ENCODE data around the gene SLC2A1.

Gene SLC2A1

DNA sequence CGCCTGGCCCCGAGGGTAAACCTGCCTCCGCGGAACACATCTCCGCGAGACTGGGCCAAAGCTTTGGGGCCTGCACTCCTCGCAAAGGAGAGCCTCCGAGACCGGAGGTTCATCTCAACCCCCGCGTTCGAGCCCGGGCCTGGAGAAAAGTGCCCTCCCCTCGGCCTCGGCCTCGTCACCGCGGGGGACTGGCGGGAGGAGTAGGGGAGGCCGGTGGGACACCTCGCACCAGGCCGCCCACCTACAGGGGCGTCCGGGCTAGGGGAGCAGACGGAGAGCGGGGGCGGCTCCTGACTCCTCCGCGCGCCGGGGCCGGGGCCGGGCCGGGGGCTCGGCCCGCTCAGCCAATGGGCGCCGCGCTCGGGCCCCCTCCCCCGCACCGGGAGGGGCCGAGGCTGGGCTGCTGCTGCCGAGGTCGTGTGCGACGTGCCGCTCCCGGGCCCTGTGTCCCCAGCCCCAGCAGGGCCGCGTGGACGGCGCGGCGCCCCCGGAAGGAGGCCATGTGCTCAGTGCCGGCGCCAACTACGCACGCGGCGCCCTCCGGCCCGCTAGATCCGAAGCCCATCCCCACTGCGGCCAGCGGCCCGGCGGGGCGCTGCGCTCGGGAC lies 684 bp downstream of the SLC2A1 start:
- DNase-seq: peak; percentile 36 to 46 (median 40)

- DNase-seq: no peak
Measured at GRCh38 chr1:42957229-42957879, 1.3 kb downstream of the SLC2A1 start.

GRCh38 chr1:42956739-42957138 lies 1.9 kb downstream of the SLC2A1 start:
- DNase-seq: no peak

GRCh38 chr1:42955311-42956063 lies 3.2 kb downstream of the SLC2A1 start:
- DNase-seq: no peak

DNA sequence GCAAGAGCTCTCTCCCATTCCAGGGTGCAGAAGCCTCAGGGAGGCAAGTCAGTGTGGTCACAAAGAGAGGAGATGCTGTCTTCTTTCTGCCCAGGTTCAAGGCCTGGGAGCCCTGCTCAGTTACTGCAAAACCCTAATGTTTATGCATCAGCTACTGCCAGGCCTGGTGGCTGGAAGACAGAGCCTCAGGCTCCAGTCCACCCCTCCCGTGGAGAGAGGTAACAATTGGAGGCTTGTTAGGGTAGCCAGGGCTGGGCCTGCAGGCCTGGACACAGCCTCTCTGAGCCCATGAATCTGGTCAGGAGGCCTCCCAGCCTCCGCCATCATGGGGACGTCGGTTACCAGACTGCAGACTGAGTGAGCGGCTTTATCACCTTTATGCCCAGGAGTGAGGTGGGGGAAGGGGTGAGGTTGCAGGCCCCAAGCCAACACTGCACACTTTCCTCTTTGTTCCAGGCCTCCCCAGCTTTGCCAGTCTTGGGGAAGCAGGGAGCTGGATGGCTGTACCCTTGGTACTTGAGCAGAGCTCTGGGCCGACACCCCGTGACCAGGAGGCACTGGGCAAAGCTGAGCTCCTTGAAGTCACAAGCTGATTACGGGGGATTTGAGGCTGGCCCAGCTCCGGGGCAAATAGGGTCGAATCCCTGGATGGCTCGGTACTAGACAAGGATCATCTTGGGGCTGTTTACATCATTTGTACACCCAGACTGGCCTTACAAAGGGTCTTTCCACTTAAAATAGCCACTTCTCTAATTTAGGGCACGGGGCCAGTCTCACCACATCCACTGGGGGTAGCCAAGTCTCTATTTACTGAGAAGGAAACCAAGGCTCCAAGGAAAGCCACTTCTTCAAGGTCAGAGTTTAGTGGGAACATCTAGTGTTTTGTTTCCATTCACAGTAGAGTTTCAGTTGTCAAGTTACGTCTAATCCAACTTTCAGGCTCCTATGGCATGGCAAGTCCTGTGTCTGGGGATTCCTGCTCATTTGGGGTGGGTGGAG lies 5.2 kb downstream of the SLC2A1 start:
- DNase-seq: no peak

- DNase-seq: peak in 2 of 4 experiments; percentile 14 to 35
Measured at GRCh38 chr1:42952303-42953001, 6.2 kb downstream of the SLC2A1 start.

- no peak for DNase-seq
Measured at GRCh38 chr1:42951588-42951987, 7.1 kb downstream of the SLC2A1 start.

- no peak for DNase-seq
Measured at GRCh38 chr1:42950116-42950481, 8.6 kb downstream of the SLC2A1 start.

DNA sequence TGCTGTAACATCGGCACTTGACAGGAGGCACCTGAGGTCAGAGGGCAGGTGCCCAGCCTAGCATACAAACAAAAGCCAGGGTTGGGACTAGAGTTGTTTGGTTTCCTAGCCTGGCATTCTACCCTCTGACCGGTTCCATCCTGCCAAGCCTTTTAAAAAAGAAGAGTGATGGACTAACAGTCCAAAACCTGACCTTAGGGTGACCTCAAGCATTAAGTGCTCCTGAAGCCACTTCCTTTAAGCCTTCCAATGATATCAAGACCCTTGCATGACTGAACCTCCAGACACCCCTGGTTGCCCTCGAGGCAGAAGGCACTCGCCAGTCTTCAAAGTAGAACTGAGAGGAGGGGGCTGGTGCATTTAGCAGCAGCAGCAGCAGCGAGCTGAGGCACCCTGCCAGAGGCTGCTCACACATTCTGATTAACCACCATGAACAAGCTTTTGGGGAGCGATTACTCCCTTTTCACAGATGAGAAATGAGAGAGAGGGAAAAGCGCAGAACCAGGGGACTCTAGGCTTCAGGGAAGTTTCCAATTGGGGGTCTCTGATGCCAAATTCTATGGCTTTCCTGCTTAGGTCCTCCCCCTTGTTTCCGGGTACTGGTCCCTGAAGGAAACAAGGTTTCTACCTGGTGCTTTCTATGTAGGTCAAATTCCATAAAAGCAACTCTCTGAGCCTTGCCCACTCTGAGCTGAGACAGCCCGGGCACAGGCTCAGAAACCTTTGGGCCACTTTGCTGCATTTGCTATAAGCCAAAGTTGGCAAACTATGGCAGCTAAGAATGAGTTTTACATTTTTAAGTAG lies 9.2 kb downstream of the SLC2A1 start:
- no peak for DNase-seq

DNA sequence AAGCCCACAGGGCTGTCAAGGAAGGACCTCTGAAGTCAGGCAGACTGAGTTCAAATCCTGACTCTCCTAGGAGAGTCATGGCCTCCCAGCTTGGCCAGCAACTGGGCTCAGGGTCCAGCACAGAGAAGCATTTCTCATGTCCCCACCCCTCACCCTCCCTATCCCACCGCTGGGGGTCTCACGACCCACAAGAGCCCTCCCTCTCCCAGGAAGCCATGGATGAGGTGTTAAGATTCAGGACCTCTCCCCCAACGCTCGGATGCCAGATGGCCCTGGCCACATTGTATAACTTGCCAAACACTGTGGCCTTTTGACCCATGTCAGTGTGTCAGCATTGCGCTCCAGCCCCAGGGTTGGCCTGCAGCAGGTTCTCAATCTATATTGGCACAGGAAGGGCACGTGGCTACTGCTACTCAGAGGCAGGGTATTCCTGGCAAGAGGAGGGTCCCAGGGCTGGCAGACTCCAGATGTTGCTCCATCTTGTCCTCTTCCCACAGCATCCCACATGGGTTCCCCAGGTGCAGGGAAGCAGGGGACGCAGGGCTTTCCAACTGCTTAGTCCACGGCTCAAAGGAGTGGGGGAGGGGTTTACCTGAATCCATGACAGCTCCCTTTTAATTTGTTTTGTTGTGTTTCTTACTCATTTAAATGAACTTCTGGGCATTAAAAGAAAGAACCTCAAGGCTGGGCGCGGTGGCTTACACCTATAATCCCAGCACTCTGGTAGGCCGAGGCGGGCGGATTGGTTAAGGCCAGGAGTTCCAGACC lies 10.5 kb downstream of the SLC2A1 start:
- no peak for DNase-seq

DNA sequence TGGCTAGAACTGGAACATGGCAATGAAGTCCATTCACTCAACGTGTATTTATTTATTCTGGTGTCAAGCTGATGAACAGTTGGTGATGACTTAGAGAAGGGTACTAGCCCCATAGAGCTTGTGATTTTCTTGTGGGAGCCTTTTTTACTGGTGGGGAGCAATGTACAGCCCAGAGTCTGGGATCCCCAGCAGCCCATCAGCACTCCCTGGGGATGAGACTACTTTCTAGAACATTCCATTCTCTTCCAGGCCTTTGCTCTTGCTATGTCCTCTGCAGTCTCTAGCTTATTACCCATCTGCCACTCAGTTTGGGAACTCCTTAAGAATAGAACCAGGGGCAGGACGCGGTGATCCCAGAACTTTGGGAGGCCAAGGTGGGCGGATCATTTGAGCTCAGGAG lies 11.6 kb downstream of the SLC2A1 start:
- no peak for DNase-seq

GRCh38 chr1:42946120-42946898 lies 12.4 kb downstream of the SLC2A1 start:
- no peak for DNase-seq

GRCh38 chr1:42945164-42945563 lies 13.5 kb downstream of the SLC2A1 start:
- DNase-seq: no peak

- DNase-seq: no peak
Measured at GRCh38 chr1:42944246-42944928, 14.3 kb downstream of the SLC2A1 start.

GRCh38 chr1:42943728-42944127 lies 14.9 kb downstream of the SLC2A1 start:
- DNase-seq: no peak

DNA sequence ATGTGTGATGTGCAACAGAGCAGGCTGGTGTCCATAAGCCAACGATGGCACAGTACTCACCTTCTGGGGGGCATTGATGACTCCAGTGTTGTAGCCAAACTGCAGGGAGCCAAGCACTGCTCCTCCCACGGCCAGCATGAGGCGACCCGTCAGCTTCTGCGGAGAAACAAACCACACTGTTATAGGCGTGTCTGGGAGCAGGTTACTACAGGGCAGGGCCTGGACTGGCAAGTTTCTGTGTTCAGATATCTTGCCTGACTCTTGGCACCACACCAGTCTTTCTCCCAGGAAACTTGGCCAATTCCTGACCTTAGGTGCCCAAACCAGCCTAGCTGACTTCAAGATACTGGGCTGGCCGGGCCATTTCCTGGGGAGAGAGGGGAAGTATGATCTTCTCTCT lies 15.5 kb downstream of the SLC2A1 start:
- no peak for DNase-seq

GRCh38 chr1:42942444-42942843 lies 16.2 kb downstream of the SLC2A1 start:
- DNase-seq: no peak

DNA sequence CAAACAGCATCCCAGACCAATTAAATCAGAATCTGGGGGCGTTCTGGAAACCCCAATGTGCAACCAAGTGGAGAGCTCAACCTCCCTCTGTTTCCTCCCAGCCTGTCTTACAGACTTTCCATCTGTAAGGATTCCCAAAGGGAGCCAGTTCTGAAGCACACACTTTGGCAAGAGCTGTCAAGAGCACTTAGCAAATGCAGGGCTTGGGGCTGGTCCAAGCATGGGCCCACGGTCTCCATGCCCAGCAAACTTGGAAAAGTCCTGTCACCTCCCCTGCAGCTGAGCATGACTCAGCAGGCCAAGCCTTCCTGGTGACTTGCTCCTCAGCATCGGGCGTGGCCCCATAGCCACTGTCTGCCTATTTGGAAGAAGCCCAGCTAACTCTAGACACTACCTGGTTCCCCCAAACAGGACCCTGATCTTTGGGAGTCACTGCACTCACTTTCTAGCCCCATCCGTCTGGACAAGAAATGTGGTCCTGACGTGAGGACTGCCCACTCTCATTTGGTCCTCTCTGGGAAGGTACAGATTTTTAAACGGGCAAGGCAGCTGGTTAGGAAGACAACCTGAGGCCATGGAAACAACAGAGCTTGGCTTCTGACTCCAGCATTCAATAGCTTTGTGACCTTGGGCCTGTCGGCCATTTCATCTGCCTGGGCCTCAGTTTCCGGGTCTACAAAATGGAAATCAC lies 16.9 kb downstream of the SLC2A1 start:
- DNase-seq: no peak

Measured in activated CD4-positive, CD25-positive, alpha-beta regulatory T cell (primary cell).